SK-N-SH treated with all-trans-retinoic acid at 6 μM for 48 hours (cell line): ENCODE results near the gene PKNOX2.

Experiments
- PATZ1 ChIP-seq: fragments of 250-450 bp; sonication (Bioruptor Pico); IDR thresholded peaks from 2 replicates; pipeline ENCODE4 v1.8.0; 2020; ENCODE audit warnings: mild to moderate bottlenecking, moderate library complexity, borderline replicate concordance
- ZNF8 ChIP-seq: fragments of 450-650 bp; formaldehyde crosslinking; IDR thresholded peaks from 2 replicates; pipeline ENCODE4 v1.5.0; 2020; ENCODE audit warnings: mild to moderate bottlenecking, moderate library complexity

GRCh38 chr11:125343718-125344131, 179.2 kb downstream of the PKNOX2 start:
- no peak for TF ChIP-seq PATZ1 (CRISPR knock-in tag)
- TF ChIP-seq ZNF8 (CRISPR knock-in tag): no peak
